HFF-Myc (cell line): Measurements from ENCODE around the gene SMPD3.

Source experiments
- DNase-seq: peaks from one replicate; pipeline ENCODE4 v3.0.0-alpha.2; 2011; ENCODE audit warnings: low read depth; ENCODE audit errors: extremely low read depth
- H3K4me3 ChIP-seq: replicated peaks from 2 replicates; pipeline ENCODE4 v1.5.1; 2011; ENCODE audit warnings: low read depth, mild to moderate bottlenecking, control low read depth, low read length
- TF ChIP-seq, protein P1 (sequence below): IDR thresholded peaks from 2 replicates; pipeline ENCODE4 v1.5.1; 2012; ENCODE audit warnings: mild to moderate bottlenecking, low read depth, low read length, control low read depth; ENCODE audit errors: missing control alignments

The SMPD3 gene

DNA sequence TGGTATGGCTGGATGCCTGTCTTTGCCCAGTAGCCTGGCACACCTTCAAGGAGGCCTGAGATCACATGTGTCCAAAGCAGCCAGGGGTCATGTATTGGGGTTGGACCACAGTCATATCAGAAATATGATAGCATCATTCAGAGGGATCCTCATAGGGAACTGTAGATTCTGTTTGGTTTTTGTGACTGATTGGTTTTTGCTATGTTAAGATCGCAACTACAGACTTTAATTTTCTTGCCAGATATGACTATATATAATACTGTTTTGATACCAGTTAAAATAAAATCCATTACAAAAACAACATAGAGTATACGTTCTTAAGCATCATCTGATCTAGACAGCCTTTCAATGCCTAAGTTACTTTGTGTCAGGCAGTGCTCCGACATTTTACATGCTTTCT is 11.8 kb upstream of the SMPD3 start:
- TF ChIP-seq, protein P1, sequence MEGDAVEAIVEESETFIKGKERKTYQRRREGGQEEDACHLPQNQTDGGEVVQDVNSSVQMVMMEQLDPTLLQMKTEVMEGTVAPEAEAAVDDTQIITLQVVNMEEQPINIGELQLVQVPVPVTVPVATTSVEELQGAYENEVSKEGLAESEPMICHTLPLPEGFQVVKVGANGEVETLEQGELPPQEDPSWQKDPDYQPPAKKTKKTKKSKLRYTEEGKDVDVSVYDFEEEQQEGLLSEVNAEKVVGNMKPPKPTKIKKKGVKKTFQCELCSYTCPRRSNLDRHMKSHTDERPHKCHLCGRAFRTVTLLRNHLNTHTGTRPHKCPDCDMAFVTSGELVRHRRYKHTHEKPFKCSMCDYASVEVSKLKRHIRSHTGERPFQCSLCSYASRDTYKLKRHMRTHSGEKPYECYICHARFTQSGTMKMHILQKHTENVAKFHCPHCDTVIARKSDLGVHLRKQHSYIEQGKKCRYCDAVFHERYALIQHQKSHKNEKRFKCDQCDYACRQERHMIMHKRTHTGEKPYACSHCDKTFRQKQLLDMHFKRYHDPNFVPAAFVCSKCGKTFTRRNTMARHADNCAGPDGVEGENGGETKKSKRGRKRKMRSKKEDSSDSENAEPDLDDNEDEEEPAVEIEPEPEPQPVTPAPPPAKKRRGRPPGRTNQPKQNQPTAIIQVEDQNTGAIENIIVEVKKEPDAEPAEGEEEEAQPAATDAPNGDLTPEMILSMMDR, result no peak

DNA sequence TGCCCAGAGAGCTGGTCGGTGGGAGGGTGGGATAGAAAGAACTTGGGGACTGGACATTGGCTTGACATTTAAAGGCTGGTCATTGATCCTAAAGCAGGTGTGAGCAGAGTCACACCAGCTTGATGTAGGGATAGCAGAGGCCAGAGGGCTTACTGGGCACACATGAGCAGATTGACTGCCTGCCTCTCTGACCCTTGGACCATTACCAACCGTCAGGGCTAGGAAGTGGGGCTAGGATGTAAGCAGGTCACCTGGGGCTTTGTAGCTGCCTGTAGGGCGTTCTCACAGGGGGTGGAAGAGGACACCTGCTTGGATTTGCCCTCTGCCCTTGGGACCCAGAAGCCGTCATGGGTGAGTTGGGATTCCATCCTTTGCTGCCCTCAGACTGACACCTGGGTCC is 11.1 kb upstream of the SMPD3 start:
- TF ChIP-seq, protein P1, result no peak
- no peak for DNase-seq
- H3K4me3 ChIP-seq, result no peak overlapping the region

More for the DNA sequence above, 11.8 kb upstream of the SMPD3 start:
- DNase-seq, result no peak
- H3K4me3 ChIP-seq, result no peak overlapping the region

DNA sequence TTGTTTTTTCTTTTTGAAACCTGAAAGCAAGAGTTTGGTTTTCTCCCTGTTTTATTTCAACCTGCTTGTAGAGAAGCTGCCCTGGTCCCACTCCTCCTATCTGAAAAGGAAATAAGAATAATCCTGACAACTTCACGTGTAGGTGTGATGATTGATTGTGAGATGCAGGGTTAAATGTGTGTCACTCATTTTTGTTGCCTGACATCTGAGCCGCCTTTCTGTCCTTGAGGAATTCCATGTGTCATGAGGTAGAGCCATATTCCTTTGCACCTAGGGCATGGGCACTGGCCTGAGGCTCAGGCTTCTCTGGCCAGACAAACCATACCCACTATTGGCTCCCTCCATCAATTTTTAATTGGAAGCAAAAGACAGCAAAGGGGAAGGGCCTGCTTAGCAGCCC is 10.2 kb upstream of the SMPD3 start:
- DNase-seq, result no peak
- H3K4me3 ChIP-seq, result no peak overlapping the region
- TF ChIP-seq, protein P1, result no peak

DNA sequence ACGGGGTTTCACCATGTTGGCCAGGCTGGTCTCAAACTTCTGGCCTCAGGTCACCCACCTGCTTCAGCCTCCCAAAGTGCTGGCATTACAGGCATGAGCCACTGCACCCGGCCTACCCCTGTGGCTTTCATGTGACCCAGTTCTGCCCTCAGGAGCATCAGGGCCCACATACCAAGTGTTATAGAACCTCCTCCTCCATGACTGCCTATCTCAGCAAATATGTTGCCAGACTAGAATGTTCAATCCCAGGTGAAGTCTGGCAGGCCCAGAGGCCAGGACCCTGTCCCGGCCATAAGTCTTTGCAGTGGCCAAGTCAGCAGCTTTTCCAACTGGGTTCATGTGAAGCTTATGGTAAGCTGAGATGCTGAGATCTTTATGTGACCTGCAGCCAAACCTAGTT is 9.8 kb upstream of the SMPD3 start:
- TF ChIP-seq, protein P1, result no peak
- no peak for DNase-seq
- no peak overlapping the region for H3K4me3 ChIP-seq

DNA sequence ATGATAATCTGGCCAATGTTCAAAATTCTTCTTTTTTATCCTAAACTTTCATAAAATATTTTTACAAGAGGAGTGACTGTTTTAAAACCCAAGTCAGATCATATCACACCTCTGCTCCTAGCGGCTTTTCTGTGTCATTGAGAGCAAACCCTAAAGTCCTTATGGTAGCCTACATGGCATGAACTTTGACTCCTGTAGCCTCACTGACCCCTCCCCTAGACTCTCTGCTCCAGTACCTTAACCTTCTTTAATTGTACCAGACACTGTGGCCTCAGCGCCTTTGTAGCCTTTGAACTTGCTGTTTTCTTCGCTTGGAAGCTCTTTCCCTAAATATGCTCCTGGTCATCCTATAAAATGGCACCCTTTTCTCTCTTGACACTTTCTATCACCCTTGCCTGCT is 7.3 kb upstream of the SMPD3 start:
- TF ChIP-seq, protein P1, result no peak
- H3K4me3 ChIP-seq, result no peak overlapping the region
- no peak for DNase-seq

DNA sequence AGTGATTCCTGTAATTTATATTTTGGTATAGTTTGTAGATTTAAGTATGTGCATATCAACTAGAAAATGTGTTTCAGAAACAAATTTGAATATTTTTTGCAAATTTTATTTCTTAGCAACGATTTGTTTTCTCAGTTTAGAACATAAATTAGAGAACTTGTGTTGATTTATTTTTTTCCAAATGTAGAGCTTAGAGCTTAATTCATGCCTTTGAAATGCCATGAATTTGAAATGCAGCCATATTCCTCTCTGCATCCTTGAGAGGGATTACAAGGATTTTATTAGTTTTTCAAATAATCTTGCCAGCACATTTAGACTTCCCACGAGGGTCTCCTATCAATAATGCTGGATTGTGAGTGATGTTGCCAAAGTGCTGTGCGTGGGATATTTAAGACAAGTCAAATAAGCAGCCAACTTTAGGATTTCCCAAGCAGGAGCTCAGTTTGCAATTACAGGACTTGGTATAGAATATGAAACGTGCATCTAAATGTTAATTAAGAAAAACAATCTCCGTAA is 6.7 kb upstream of the SMPD3 start:
- TF ChIP-seq, protein P1, result no peak
- no peak overlapping the region for H3K4me3 ChIP-seq
- no peak for DNase-seq

DNA sequence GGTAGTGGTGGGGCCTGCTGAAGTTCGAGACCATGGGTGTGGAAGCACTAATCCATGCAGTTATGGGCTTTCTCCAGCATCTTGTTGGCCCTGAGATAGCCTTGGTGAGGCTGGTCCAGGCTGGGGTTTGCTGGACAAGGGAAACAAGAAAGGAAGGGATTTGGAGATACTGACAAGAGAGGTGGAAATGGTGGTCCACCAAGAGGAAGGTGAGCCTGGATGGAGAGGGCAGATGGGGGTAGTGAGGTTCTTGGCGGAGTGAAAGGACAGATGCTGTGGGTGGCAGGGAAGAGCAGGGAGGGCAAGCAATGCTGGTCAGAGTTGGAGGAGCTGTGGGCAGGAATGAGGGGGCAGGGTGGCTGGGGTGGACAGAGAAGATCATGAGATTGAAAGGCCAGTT is 5.5 kb upstream of the SMPD3 start:
- DNase-seq, result no peak
- H3K4me3 ChIP-seq, result no peak overlapping the region
- TF ChIP-seq, protein P1, result no peak
